GM12872 (cell line): ENCODE results near the gene AURKB.

Experiments
- TF ChIP-seq, protein P1 (sequence below): IDR thresholded peaks from 3 replicates; pipeline ENCODE4 v1.5.1; 2011; ENCODE audit warnings: low read depth, mild to moderate bottlenecking, low read length, moderate library complexity; ENCODE audit not compliant: insufficient read depth

AURKB gene

DNA sequence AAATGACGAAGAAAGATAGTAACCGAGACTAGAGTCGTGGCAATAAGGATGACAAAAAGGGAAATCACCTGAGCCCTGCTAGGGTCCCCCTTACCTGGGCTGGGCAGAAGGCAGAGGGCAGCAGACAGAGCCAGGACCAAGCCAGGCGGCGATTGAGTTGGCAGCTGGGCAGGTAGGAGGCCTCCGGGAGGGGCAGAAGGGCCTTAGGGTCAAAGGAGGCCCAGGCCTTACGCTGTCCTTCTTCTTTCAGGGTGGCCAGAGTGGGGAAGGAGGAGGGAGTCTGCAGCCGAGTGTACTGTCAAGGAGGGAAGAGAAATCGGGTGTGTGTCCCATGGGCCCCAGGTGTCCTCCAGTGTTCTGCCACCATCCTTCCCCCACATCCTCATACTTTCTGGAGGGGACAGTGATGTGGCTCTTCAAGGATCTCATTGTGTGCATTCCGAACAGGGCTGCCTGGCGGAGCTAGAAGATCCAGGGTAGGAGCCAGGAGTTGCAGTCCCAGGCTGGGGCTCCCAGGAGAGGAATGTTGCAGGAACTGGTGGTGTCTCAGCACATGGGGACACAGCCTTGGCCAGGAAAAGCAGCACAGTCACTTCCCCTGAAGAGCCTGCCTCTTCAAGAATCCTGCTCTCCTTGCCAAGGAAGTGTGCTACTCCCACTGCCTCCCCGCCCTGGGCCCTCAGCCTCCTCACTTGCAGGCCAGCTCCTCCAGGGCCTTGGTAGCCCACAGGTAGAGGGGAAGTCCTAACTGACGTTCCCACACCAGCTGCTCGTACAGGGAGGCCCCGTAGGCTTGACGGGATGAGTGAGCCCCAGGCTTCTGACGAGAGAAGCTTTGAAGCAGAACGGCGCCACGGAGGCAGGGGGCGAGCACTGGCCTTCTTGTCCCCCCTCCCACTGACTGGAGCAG, 24.2 kb upstream of the AURKB start:
- TF ChIP-seq, protein P1, sequence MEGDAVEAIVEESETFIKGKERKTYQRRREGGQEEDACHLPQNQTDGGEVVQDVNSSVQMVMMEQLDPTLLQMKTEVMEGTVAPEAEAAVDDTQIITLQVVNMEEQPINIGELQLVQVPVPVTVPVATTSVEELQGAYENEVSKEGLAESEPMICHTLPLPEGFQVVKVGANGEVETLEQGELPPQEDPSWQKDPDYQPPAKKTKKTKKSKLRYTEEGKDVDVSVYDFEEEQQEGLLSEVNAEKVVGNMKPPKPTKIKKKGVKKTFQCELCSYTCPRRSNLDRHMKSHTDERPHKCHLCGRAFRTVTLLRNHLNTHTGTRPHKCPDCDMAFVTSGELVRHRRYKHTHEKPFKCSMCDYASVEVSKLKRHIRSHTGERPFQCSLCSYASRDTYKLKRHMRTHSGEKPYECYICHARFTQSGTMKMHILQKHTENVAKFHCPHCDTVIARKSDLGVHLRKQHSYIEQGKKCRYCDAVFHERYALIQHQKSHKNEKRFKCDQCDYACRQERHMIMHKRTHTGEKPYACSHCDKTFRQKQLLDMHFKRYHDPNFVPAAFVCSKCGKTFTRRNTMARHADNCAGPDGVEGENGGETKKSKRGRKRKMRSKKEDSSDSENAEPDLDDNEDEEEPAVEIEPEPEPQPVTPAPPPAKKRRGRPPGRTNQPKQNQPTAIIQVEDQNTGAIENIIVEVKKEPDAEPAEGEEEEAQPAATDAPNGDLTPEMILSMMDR: no peak

DNA sequence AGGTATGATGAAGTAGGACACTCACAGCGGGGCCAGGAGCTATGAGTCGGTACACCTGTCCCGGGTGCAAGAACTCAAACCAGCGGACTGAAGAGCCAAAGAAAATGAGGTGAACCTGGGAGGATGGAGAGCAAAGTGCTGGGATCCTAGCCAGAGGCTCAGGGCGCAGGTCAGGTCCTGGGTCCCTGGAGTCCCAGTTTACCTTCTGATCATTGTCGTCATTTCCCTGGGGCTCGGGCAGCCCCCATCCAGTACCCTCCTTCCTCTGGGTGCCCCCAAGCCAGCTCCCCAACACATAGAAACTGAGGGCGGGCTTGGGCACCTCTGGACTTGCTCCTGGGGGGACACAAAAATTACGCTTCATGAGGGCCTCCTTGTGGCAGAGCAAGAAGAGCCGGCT, 21.3 kb upstream of the AURKB start:
- TF ChIP-seq, protein P1: no peak

DNA sequence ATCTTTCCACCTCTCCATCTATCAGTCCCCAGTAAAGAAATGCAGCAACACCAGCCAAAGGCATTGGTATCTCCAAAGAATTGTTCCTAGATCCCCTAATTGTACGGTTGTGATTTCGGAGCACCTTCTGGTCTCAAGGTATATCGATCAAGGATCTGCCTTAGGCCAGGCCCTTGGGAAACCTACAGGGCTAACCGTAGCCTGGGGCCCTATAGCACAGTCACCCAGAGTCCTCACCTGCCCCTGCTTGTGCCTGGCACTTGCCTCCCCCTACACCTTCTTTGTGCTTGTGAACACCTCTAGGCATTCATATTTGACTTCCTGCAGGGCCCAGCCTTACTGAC, 16.8 kb upstream of the AURKB start:
- TF ChIP-seq, protein P1: no peak

DNA sequence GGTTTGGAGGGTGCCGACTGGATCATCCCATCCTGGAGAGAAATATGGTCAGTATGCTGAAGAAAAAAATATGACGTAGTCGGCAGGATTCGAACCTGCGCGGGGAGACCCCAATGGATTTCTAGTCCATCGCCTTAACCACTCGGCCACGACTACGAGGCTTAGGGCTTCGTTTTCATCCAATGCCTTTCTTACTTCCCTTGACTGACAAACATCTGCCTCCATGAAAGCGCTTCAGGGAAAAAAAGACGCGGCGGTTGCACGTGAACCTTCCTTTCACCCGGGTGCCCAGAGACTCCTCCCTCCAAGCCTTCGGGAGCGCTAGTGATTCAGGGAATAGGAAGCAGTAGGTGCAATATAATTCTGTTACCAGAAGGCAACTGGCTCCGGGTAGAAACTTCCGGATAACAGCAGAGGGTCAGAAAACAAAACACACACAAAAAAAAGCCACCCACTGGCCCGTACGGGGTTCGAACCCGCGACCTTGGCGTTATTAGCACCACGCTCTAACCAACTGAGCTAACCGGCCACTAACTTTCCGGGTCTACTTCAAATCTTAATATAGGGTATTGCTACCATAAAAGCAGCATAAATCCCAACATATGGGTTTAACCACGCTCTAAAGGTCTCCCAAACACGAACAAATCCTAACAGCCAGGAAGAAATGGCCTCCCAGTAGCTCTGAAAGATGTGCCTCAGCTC, 16.3 kb upstream of the AURKB start:
- TF ChIP-seq, protein P1: no peak

DNA sequence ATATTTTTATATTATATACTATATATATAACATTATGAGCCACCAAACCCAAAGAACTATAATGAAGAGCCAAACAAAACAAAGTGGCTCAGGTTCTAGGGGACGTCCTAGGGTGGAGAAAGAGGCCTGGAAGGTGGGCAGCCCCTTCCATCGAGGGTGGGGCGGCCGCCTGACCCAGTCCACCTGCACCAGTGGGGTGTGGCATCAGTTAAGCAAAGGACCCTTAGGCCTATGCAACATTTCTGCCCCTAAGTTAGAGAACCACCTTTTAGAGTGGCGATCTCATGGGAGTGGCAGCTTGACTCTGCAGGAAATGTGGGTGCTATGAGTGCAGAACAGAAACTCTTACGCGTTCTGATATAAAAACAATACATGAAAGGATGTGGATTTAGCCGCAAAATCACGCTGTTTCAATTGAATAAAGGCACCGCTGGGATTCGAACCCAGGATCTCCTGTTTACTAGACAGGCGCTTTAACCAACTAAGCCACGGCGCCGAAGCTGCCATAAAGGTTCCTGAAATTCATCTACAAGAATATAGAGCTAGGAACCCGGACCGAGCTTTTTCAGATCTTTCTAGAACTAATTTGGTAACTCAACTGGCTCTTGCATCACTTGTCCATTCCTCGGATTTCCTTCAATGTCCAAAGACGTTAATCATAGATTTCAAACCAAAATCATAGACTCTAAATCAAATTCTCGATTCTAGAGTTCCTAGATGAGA, 15.6 kb upstream of the AURKB start:
- TF ChIP-seq, protein P1: no peak

DNA sequence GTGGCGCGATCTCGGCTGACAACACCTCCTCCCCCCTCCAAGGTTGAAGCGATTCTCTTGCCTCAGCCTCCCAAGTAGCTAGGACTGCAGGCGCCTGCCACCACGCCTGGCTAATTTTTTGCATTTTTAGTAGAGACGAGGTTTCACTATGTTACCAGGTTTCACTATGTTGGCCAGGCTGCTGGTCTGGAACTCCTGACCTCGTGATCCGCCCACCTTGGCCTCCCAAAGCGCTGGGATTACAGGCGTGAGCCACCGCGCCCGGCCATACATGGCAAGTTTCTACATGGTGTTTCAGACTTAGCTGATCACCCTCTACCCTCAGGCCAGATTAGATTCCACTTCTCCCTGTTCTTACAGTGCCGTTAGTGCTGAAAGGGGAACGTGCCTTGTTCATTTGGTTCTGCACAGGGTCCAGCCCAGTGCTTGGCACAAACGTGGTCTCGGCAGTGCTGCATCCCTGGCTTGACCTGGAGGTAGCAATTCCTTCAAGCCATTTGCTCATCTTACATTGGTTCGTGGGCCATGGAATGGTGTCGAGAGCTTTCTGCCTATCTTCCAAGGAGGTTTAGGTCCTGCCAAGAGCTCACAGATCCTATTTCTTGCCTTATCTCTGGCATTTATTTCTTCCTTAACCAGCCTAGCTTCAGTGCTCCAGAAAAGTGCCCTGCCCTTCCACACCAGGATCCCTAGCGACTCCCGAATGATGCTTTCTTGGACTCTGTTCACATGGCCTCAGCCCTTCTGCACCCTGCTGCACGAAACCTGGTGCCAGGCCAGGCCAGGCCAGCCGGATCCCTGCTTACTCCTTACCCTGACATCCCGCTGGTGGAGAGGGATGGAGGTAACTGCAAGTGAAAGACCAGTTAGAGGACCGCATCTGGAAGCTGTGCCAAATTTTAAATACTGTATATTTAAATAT, 14.8 kb upstream of the AURKB start:
- TF ChIP-seq, protein P1: no peak
